ENCODE measurements around the gene NPC1L1. TPM values are rescaled to one million over a fixed set of nuclear protein-coding genes. Genes with fewer than 3 reads are reported as not detected.

NPC1L1 gene
- total RNA-seq, 1 donor from 2014 or later, result not detected

- Mint-ChIP-seq H3K36me3 (ENCODE audit: unreplicated experiment) (no peaks in the 10 kb centered on the region), H3K27me3 (ENCODE audit: unreplicated experiment) (peaks cover 2% of the 10 kb centered on the region), H3K4me1 (ENCODE audit: low read depth, unreplicated experiment) (peaks cover 19% of the 10 kb centered on the region), H3K4me3 (ENCODE audit: unreplicated experiment) (peak overlapping the region; percentile 96), H3K9me3 (ENCODE audit: unreplicated experiment) (peaks cover 8% of the 10 kb centered on the region), H3K27ac (ENCODE audit: unreplicated experiment) (peak overlapping the region; percentile 96)
- no peak for DNase-seq
- TF ChIP-seq CTCF (IDR thresholded peaks at IDR 0.05; ENCODE audit: partially characterized antibody, unreplicated experiment), result no peak
These were observed 49.9 kb downstream of the NPC1L1 start for GRCh38 chr7:44491229-44491628.

DNA sequence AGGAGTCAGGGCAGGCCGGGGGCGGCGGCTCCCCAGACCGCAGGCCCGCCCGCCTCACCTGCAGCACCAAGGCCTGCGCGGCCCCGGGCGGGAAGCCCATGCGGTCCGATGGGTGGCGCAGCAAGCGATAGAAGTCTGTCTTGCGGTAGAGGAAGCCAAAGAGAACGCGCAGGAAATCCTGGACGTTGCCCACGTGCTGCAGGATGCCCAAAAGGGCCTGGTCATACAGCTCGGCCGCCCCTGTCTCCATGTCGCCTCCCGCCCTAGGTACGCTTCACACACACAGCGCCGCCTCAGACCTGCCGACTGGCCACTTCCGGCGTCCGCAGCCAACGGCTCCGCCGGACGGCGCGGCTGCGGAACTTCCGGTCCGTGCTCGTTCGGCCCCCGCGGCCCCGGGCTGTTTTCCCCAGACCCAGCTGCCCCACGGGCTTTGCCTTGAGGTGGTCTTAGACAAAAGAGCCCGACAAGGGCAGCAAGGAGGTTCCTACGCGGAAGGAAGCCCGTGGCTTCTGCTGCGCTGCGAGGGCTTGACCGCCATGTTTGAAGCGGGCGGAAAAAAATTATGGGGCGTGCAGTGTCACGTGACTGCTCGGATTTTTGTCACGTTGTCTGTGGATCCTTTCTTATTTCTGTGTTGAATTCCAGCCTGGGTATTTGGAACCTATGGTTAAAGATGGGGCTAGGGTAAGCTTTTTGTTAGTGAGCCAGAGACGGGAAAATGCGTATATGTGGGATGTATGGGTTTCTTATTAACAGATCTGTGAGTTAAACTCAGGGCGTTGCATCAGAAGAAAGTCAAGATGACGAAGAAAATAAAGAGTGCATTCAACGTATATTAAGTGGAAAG lies 50.6 kb downstream of the NPC1L1 start, which contains the start of gene NUDCD3:
NUDCD3 (minus strand) TSS at position 308 of the 850 bp plus-strand sequence; CDS start at position 250, 58 bp downstream.
- H3K27ac Mint-ChIP-seq (ENCODE audit: unreplicated experiment), result peak within 1 kb of the TSS; percentile 96
- H3K4me1 Mint-ChIP-seq (ENCODE audit: low read depth, unreplicated experiment), result peaks cover 23% of the 10 kb centered on the region
- peaks cover 2% of the 10 kb centered on the region for H3K27me3 Mint-ChIP-seq (ENCODE audit: unreplicated experiment)
- no peaks in the 10 kb centered on the region for H3K36me3 Mint-ChIP-seq (ENCODE audit: unreplicated experiment)
- H3K9me3 Mint-ChIP-seq (ENCODE audit: unreplicated experiment), result peaks cover 8% of the 10 kb centered on the region
- TF ChIP-seq CTCF (IDR thresholded peaks at IDR 0.05; ENCODE audit: partially characterized antibody, unreplicated experiment), result no peak
- DNase-seq, result peak; percentile 84
- H3K4me3 Mint-ChIP-seq (ENCODE audit: unreplicated experiment), result peak within 1 kb of the TSS; percentile 96

GRCh38 chr7:44489955-44490350 lies 51.2 kb downstream of the NPC1L1 start:
- H3K4me3 Mint-ChIP-seq (ENCODE audit: unreplicated experiment), result peak overlapping the region; percentile 96
- DNase-seq, result no peak
- TF ChIP-seq CTCF (IDR thresholded peaks at IDR 0.05; ENCODE audit: partially characterized antibody, unreplicated experiment), result no peak
- H3K4me1 Mint-ChIP-seq (ENCODE audit: low read depth, unreplicated experiment), result peaks cover 23% of the 10 kb centered on the region
- H3K27ac Mint-ChIP-seq (ENCODE audit: unreplicated experiment), result peak overlapping the region; percentile 93
- H3K27me3 Mint-ChIP-seq (ENCODE audit: unreplicated experiment), result peaks cover 2% of the 10 kb centered on the region
- no peaks in the 10 kb centered on the region for H3K36me3 Mint-ChIP-seq (ENCODE audit: unreplicated experiment)
- peaks cover 8% of the 10 kb centered on the region for H3K9me3 Mint-ChIP-seq (ENCODE audit: unreplicated experiment)

GRCh38 chr7:44488955-44489354 lies 52.2 kb downstream of the NPC1L1 start:
- no peak for DNase-seq
- H3K27me3 Mint-ChIP-seq (ENCODE audit: unreplicated experiment), result peaks cover 2% of the 10 kb centered on the region
- H3K27ac Mint-ChIP-seq (ENCODE audit: unreplicated experiment), result no peak overlapping the region
- peaks cover 2% of the 10 kb centered on the region for H3K36me3 Mint-ChIP-seq (ENCODE audit: unreplicated experiment)
- TF ChIP-seq CTCF (IDR thresholded peaks at IDR 0.05; ENCODE audit: partially characterized antibody, unreplicated experiment), result no peak
- H3K4me1 Mint-ChIP-seq (ENCODE audit: low read depth, unreplicated experiment), result peaks cover 26% of the 10 kb centered on the region
- peaks cover 8% of the 10 kb centered on the region for H3K9me3 Mint-ChIP-seq (ENCODE audit: unreplicated experiment)
- peak overlapping the region; percentile 96 for H3K4me3 Mint-ChIP-seq (ENCODE audit: unreplicated experiment)

DNA sequence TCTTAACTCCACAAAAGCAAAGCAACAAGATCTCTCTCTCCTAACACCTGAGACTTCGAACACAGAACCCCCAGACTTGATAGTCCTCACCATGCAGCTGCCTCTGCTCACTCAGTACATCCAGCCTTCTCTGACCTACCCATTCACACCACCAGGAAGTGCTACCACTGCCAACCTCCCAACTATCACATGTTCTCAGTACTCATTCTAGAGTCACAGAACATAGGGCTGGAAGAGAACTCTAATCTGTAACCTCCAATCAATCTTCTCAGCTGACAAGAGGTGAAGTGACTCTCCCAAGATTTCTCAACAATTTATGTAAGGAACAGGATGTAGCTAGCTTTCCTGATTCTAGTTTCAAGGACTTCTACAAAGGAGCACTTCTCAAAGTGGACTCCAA lies 54.4 kb downstream of the NPC1L1 start:
- Mint-ChIP-seq H3K27me3 (ENCODE audit: unreplicated experiment) (peaks cover 2% of the 10 kb centered on the region), H3K4me3 (ENCODE audit: unreplicated experiment) (peak overlapping the region; percentile 74), H3K27ac (ENCODE audit: unreplicated experiment) (no peak overlapping the region)

More for the DNA sequence above, 54.4 kb downstream of the NPC1L1 start:
- DNase-seq, result no peak
- no peak for TF ChIP-seq CTCF (IDR thresholded peaks at IDR 0.05; ENCODE audit: partially characterized antibody, unreplicated experiment)
- H3K4me1 Mint-ChIP-seq (ENCODE audit: low read depth, unreplicated experiment), result peaks cover 26% of the 10 kb centered on the region
- H3K9me3 Mint-ChIP-seq (ENCODE audit: unreplicated experiment), result peaks cover 8% of the 10 kb centered on the region
- peaks cover 20% of the 10 kb centered on the region for H3K36me3 Mint-ChIP-seq (ENCODE audit: unreplicated experiment)

Data from glutamatergic neuron (in vitro differentiated cells).